ENCODE results near the gene WDR44. TPM values are rescaled to one million over a fixed set of nuclear protein-coding genes. Genes with fewer than 3 reads are reported as not detected.

The WDR44 gene
- total and polyA plus RNA-seq, 2 of the 4 experiments (the other 2 are of a cell fraction) = 10.0 to 11.8 TPM

GRCh38 chrX:118324588-118324987, 21.3 kb upstream of the WDR44 start:
- WGBS, 2 experiments (ENCODE audit: extremely low coverage in 2 of 2, insufficient read length in 1 of 2) = 48% methylated on average over 4 of the region's 4 CpGs; no CpG with 5 or more reads in 1 of the 2 experiments
- intact Hi-C loops (cut with micrococcal nuclease) = no loop called here

More at GRCh38 chrX:118324588-118324987, 21.3 kb upstream of the WDR44 start:
- no peaks in the 10 kb centered on the region for H3K36me3 ChIP-seq (ENCODE audit: control insufficient read depth, insufficient read depth, low read length)
- BruUV-seq (replicated peaks) = no TSS peak
- no peak overlapping the region for H2BK120ac ChIP-seq (ENCODE audit: low read depth, low read length)
- no peak overlapping the region for H3K9ac ChIP-seq (ENCODE audit: low read depth, low read length)
- H2AK9ac ChIP-seq (replicated peaks; ENCODE audit: low read depth, low read length, poor library complexity) = no peak overlapping the region
- no peak overlapping the region for H3K27ac ChIP-seq (ENCODE audit: insufficient read depth, low read length)
- no peak overlapping the region for H3K18ac ChIP-seq (ENCODE audit: low read depth, low read length)
- no peak overlapping the region for H4K5ac ChIP-seq (ENCODE audit: low read depth, low read length)
- H2BK20ac ChIP-seq (ENCODE audit: low read depth, low read length) = no peak overlapping the region
- H3K79me1 ChIP-seq (ENCODE audit: low read depth in 1 of 2, low read length in 2 of 2) = no peaks in the 10 kb centered on the region
- TF ChIP-seq MAFK (IDR thresholded peaks at IDR 0.05; ENCODE audit: low read depth, low read length) (no peak), CEBPB (IDR thresholded peaks at IDR 0.05; ENCODE audit: low read depth, low read length) (no peak), MAZ (IDR thresholded peaks at IDR 0.05; ENCODE audit: borderline replicate concordance, low read depth, low read length) (no peak), CHD1 (IDR thresholded peaks at IDR 0.05; ENCODE audit: low read depth, low read length) (no peak), RAD21 (IDR thresholded peaks at IDR 0.05; ENCODE audit: low read length) (no peak), MXI1 (IDR thresholded peaks at IDR 0.05; ENCODE audit: borderline replicate concordance, low read depth, low read length) (no peak), RCOR1 (IDR thresholded peaks at IDR 0.05; ENCODE audit: insufficient replicate concordance, low read length) (no peak), NFE2L2 (IDR thresholded peaks at IDR 0.05; ENCODE audit: low read depth, low read length) (no peak), POLR2A (IDR thresholded peaks at IDR 0.05; ENCODE audit: low read depth, low read length) (no peak), FOS (IDR thresholded peaks at IDR 0.05; ENCODE audit: low read depth, low read length) (no peak), SMC3 (IDR thresholded peaks at IDR 0.05; ENCODE audit: low read depth, low read length) (no peak)
- TF ChIP-seq, protein P1, sequence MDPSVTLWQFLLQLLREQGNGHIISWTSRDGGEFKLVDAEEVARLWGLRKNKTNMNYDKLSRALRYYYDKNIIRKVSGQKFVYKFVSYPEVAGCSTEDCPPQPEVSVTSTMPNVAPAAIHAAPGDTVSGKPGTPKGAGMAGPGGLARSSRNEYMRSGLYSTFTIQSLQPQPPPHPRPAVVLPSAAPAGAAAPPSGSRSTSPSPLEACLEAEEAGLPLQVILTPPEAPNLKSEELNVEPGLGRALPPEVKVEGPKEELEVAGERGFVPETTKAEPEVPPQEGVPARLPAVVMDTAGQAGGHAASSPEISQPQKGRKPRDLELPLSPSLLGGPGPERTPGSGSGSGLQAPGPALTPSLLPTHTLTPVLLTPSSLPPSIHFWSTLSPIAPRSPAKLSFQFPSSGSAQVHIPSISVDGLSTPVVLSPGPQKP (IDR thresholded peaks at IDR 0.05; ENCODE audit: borderline replicate concordance, low read depth, low read length) = no peak
- POLR2A ChIA-PET (ENCODE audit: unreplicated experiment) = no interaction called here
- no peak overlapping the region for H3K14ac ChIP-seq (replicated peaks; ENCODE audit: low read depth, low read length)
- ATAC-seq (ENCODE audit: low read depth) = no peak
- H3K4me3 ChIP-seq (ENCODE audit: insufficient read depth, low read depth, low read length) = no peak overlapping the region
- no peak overlapping the region for H4K91ac ChIP-seq (ENCODE audit: insufficient read depth, low read depth, low read length)
- H3K9me1 ChIP-seq (ENCODE audit: insufficient read depth, low read length) = no peaks in the 10 kb centered on the region
- H3K56ac ChIP-seq (ENCODE audit: extremely low read depth, insufficient read depth, low read length) = no peak overlapping the region
- H3K23ac ChIP-seq (ENCODE audit: low read depth, low read length) = no peak overlapping the region
- H3K4ac ChIP-seq (ENCODE audit: low read depth, low read length) = no peak overlapping the region
- H2BK5ac ChIP-seq (ENCODE audit: low read depth, low read length, poor library complexity, severe bottlenecking) = no peak overlapping the region
- no peak overlapping the region for H3K4me2 ChIP-seq (ENCODE audit: low read depth, low read length)
- CTCF ChIA-PET = no interaction called here
- H3K27me3 ChIP-seq (ENCODE audit: control insufficient read depth, insufficient read depth, low read length) = no peaks in the 10 kb centered on the region
- H3K4me1 ChIP-seq (ENCODE audit: control insufficient read depth, insufficient read depth, low read length) = no peaks in the 10 kb centered on the region
- no peaks in the 10 kb centered on the region for H4K20me1 ChIP-seq (ENCODE audit: insufficient read depth, low read length)
- H4K8ac ChIP-seq (ENCODE audit: low read depth in 2 of 2, low read length in 2 of 2) = no peak overlapping the region
- dilution Hi-C loops (cut with HindIII; ENCODE audit: low sequenced_read_pairs, unreplicated experiment) = no loop called here
- no peak for DNase-seq
- H3K9me3 ChIP-seq (ENCODE audit: control insufficient read depth, insufficient read depth, low read length) = no peaks in the 10 kb centered on the region
- H2AFZ ChIP-seq (replicated peaks; ENCODE audit: low read length, poor library complexity) = no peak overlapping the region
- H2BK15ac ChIP-seq (ENCODE audit: low read depth, low read length) = no peak overlapping the region
- in situ Hi-C loops (cut with MboI; ENCODE audit: low sequenced_read_pairs) = no loop called here
- no peak overlapping the region for H2AK5ac ChIP-seq (ENCODE audit: low read depth, low read length)

Data from IMR-90 (cell line).